Thyroid gland (tissue), 4 donors: ENCODE measurements around the gene SCGB2B2. TPM values are rescaled to one million over a fixed set of nuclear protein-coding genes. Genes with fewer than 3 reads are reported as not detected.

Experiments
- DNase-seq, 2 donors: peaks; one replicate each; pipeline ENCODE4 v3.0.0-alpha.2; 2019
- H3K27ac ChIP-seq, 3 donors: fragments of 200-600 bp; sonication (generic); 1 replicate in 2 of 3; 2 replicates in 1 of 3; pipeline ENCODE4 v1.5.1; 2016 to 2019; ENCODE audit warnings: mild to moderate bottlenecking in 1 of 3, moderate library complexity in 1 of 3
- H3K27me3 ChIP-seq: fragments of 200-600 bp; sonication (generic); one replicate; pipeline ENCODE4 v1.5.1; 2019
- H3K36me3 ChIP-seq, 2 donors: fragments of 200-600 bp; sonication (generic); one replicate each; pipeline ENCODE4 v1.5.1; 2016 to 2019
- H3K4me1 ChIP-seq, 2 donors: fragments of 200-600 bp; sonication (generic); one replicate each; pipeline ENCODE4 v1.5.1; 2017 to 2019
- H3K4me3 ChIP-seq, 3 donors: fragments of 200-600 bp; sonication (generic); replicated peaks in 1 of 3; 1 replicate in 2 of 3; 2 replicates in 1 of 3; pipeline ENCODE4 v1.5.1; 2016; ENCODE audit warnings: mild to moderate bottlenecking in 1 of 3
- H3K9me3 ChIP-seq: fragments of 200-600 bp; sonication (generic); one replicate; pipeline ENCODE4 v1.5.1; 2017
- CTCF ChIP-seq, 6 experiments: fragments of 200-600 bp in 3 of 6; fragments of 450-650 bp in 3 of 6; sonication (generic) in 3 of 6; IDR thresholded peaks; one replicate each; pipeline ENCODE4 v1.5.1; 2016 to 2019; ENCODE audit warnings: antibody characterized with exemption in 6 of 6, mild to moderate bottlenecking in 2 of 6, inconsistent platforms in 1 of 6, moderate library complexity in 1 of 6
- POLR2A ChIP-seq, 2 donors: fragments of 450-650 bp; IDR thresholded peaks; one replicate each; pipeline ENCODE4 v1.6.1; 2017; ENCODE audit warnings: antibody characterized with exemption in 2 of 2, mild to moderate bottlenecking in 2 of 2, moderate library complexity in 1 of 2
- WGBS, 2 donors: methylation state at CpG; one replicate each; pipeline ENCODE4 v1.1.5; 2017; 5-methylcytosine and 5-hydroxymethylcytosine counted together
- intact Hi-C: fragments of 100-400 bp; cut with DNase I; formaldehyde crosslinking; loops from one replicate; pipeline ENCODE4 v1.15.1; 2023
- small RNA-seq: library from RNA; depleted of rRNA; stranded (forward); fragments of <200 nt; gene quantifications from one replicate; pipeline ENCODE3, GENCODE V24; 2016
- total RNA-seq, 4 donors: library from RNA; depleted of rRNA; stranded (reverse); fragments of >200 nt; gene quantifications; one replicate each; pipeline ENCODE4 v1.2.3, GENCODE V29; 2016

Gene SCGB2B2
- total RNA-seq, 4 donors from 2014 or later: 1.0 to 2.0 (median 1.5) TPM

DNA sequence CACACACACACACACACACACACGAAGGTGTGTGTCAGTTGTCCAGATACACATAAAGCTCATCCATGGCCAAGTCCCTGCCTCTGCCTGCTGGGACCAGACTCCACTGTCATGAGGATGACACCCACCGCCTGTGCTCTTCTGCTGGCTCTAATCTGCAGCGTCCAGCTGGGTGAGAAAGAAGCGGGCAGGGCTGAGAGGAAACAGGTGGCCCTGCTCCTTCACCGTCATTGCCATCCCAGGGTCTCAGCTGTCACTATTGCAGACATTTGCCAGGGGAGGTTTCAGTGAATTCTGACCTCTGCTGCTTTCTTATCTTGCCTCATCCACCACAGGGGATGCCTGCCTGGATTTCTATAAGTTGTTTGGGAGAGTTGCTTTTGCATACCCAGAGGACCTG, 31.4 kb downstream of the SCGB2B2 start:
- TF ChIP-seq POLR2A (IDR thresholded peaks at IDR 0.05): no peak
- no peak for TF ChIP-seq CTCF (IDR thresholded peaks at IDR 0.05)
- Histone ChIP-seq H3K36me3 (no peaks in the 10 kb centered on the region), H3K27ac (no peak overlapping the region), H3K9me3 (no peaks in the 10 kb centered on the region), H3K4me1 (no peaks in the 10 kb centered on the region), H3K4me3 (no peak overlapping the region), H3K27me3 (no peaks in the 10 kb centered on the region)
- 57 to 73% methylated on average over 3 to 5 of the region's 5 CpGs for WGBS, 2 donors
- intact Hi-C loops: no loop called here
- DNase-seq: no peak

DNA sequence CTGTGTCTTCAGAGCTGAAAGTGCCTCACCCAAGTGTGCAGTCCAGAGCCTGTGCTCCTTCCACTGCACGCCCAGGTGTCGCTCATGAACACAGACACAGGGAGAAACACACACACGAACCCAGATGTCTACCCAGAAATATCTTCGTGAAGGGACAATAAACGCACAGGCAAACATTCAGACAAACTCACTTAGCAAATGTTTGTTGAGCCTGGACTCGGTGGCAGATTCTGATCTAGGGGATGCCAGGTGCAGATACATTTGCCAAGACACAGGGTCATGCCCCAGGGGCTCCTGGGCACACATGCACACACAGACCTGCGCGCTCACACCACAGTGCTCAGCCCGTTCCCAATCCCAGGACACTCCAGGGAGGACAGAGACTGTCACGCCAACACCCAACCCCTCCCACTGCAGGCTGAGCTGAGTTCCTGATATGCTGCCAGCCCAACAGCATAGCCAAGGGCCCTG, 31.9 kb downstream of the SCGB2B2 start:
- Histone ChIP-seq H3K36me3 (no peaks in the 10 kb centered on the region), H3K27ac (no peak overlapping the region), H3K27me3 (no peaks in the 10 kb centered on the region), H3K4me1 (no peaks in the 10 kb centered on the region), H3K4me3 (no peak overlapping the region), H3K9me3 (no peaks in the 10 kb centered on the region)
- DNase-seq: no peak
- 68 to 80% methylated on average over 10 of the region's 10 CpGs for WGBS, 2 donors
- intact Hi-C loops: no loop called here
- TF ChIP-seq CTCF (IDR thresholded peaks at IDR 0.05) (no peak), POLR2A (IDR thresholded peaks at IDR 0.05) (no peak)

DNA sequence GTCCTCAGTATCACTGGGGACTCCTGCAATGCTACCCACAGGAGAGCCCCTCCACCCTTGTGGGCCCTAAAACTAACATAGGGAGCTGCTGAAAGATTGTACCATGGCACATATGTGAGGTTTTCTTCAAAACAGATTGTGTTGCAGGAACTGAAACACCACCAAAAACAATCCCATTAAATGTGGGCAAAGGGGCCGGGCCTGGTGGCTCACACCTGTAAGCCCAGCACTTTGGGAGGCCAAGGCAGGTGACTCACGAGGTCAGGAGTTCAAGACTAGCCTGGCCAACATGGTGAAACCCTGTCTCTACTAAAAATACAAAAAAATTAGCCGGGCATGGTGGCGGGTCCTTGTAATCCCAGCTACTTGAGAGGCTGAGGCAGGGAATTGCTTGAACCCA, 34.7 kb downstream of the SCGB2B2 start:
- Histone ChIP-seq H3K36me3 (no peaks in the 10 kb centered on the region), H3K4me1 (no peaks in the 10 kb centered on the region), H3K27me3 (no peaks in the 10 kb centered on the region), H3K9me3 (no peaks in the 10 kb centered on the region), H3K4me3 (no peak overlapping the region), H3K27ac (no peak overlapping the region)
- WGBS, 2 donors: 78 to 94% methylated on average over 4 of the region's 4 CpGs
- DNase-seq: no peak
- TF ChIP-seq CTCF (IDR thresholded peaks at IDR 0.05) (no peak), POLR2A (IDR thresholded peaks at IDR 0.05) (no peak)
- intact Hi-C loops: no loop called here

GRCh38 chr19:34639491-34640085, 37.4 kb downstream of the SCGB2B2 start:
- intact Hi-C loops: loop anchor here (5.0 kb wide), 1 partner anchor 73 kb away; no protein-coding TSS in a partner anchor
- TF ChIP-seq CTCF (IDR thresholded peaks at IDR 0.05) (peak; percentile 22 to 77 (median 70)), POLR2A (IDR thresholded peaks at IDR 0.05) (no peak)
- H3K36me3 ChIP-seq: no peaks in the 10 kb centered on the region
- 14 to 26% methylated on average over 4 of the region's 4 CpGs for WGBS, 2 donors
- H3K27ac ChIP-seq: no peak overlapping the region
- no peak overlapping the region for H3K4me3 ChIP-seq
- peak; percentile 34 to 64 for DNase-seq
- no peaks in the 10 kb centered on the region for H3K27me3 ChIP-seq
- no peaks in the 10 kb centered on the region for H3K4me1 ChIP-seq
- no peaks in the 10 kb centered on the region for H3K9me3 ChIP-seq

- Histone ChIP-seq H3K4me1 (no peaks in the 10 kb centered on the region), H3K27ac (no peak overlapping the region), H3K9me3 (no peaks in the 10 kb centered on the region), H3K27me3 (no peaks in the 10 kb centered on the region), H3K4me3 (no peak overlapping the region), H3K36me3 (no peaks in the 10 kb centered on the region)
- intact Hi-C loops: no loop called here
- no peak for DNase-seq
- TF ChIP-seq CTCF (IDR thresholded peaks at IDR 0.05): no peak
- TF ChIP-seq POLR2A (IDR thresholded peaks at IDR 0.05): no peak
- 96 to 100% methylated on average over 2 of the region's 2 CpGs for WGBS, 2 donors
Observed at GRCh38 chr19:34633802-34634201, 43.2 kb downstream of the SCGB2B2 start.

Small RNAs within 50 kb of the gene (small RNA-seq; reads per million reads assigned to genes)
- gene RF00611: not detected

Other genes starting within 250 kb of the SCGB2B2 start
- 100 to 1,000 TPM in 2 of 4 donors, 10 to 100 TPM in 2; 70.3 to 108 (median 97.7) TPM for gene UBA2, start 248.8 kb downstream of the SCGB2B2 start, total RNA-seq
- 10 to 100 TPM; 14.1 to 22.1 (median 16.7) TPM for gene WTIP, start 195.4 kb downstream of the SCGB2B2 start, total RNA-seq
- 10 to 100 TPM; 33.5 to 60.8 (median 47.9) TPM for gene ZNF302, start 519 bp upstream of the SCGB2B2 start, total RNA-seq
- gene ZNF181, start 57.1 kb upstream of the SCGB2B2 start, total RNA-seq: 10 to 100 TPM; 28.1 to 39.8 (median 36.0) TPM
- gene ZNF599, start 96.1 kb upstream of the SCGB2B2 start, total RNA-seq: 10 to 100 TPM; 14.3 to 22.5 (median 17.2) TPM
- 1 to 10 TPM; 2.4 to 5.6 (median 3.1) TPM for gene ZNF30, start 249.7 kb upstream of the SCGB2B2 start, total RNA-seq